Ishikawa (cell line): Measurements from ENCODE around the gene FBXL5.

Experiments used
- CEBPB ChIP-seq: IDR thresholded peaks from 2 replicates; pipeline ENCODE4 v1.6.1; 2012
- CREB1 ChIP-seq: IDR thresholded peaks from 2 replicates; pipeline ENCODE4 v1.6.1; 2012; ENCODE audit warnings: low read depth
- EGR1 ChIP-seq: IDR thresholded peaks from 2 replicates; pipeline ENCODE4 v1.6.1; 2012
- EP300 ChIP-seq: IDR thresholded peaks from 2 replicates; pipeline ENCODE4 v1.6.1; 2012; ENCODE audit warnings: borderline replicate concordance
- FOXM1 ChIP-seq: IDR thresholded peaks from 2 replicates; pipeline ENCODE4 v1.6.1; 2012; ENCODE audit warnings: low read depth, borderline replicate concordance
- NFIC ChIP-seq: IDR thresholded peaks from 2 replicates; pipeline ENCODE4 v1.6.1; 2012
- RAD21 ChIP-seq: IDR thresholded peaks from 2 replicates; pipeline ENCODE4 v1.6.1; 2012; ENCODE audit warnings: low read depth
- TAF1 ChIP-seq: IDR thresholded peaks from 2 replicates; pipeline ENCODE4 v1.6.1; 2012; ENCODE audit warnings: low read depth, mild to moderate bottlenecking
- TCF12 ChIP-seq: IDR thresholded peaks from 2 replicates; pipeline ENCODE4 v1.6.1; 2012; ENCODE audit warnings: low read depth
- TEAD4 ChIP-seq: IDR thresholded peaks from 2 replicates; pipeline ENCODE4 v1.6.1; 2012
- YY1 ChIP-seq: IDR thresholded peaks from 2 replicates; pipeline ENCODE4 v1.6.1; 2012; ENCODE audit warnings: low read depth
- ZBTB7A ChIP-seq: IDR thresholded peaks from 2 replicates; pipeline ENCODE4 v1.6.1; 2012; ENCODE audit warnings: low read depth
- TF ChIP-seq, protein P1 (sequence below): IDR thresholded peaks from 2 replicates; pipeline ENCODE4 v1.6.1; 2012; ENCODE audit warnings: low read depth, mild to moderate bottlenecking
- TF ChIP-seq, protein P2 (sequence below): IDR thresholded peaks from 2 replicates; pipeline ENCODE4 v1.6.1; 2012
- TF ChIP-seq, protein P3 (sequence below): IDR thresholded peaks from 2 replicates; pipeline ENCODE4 v1.6.1; 2012

The FBXL5 gene

DNA sequence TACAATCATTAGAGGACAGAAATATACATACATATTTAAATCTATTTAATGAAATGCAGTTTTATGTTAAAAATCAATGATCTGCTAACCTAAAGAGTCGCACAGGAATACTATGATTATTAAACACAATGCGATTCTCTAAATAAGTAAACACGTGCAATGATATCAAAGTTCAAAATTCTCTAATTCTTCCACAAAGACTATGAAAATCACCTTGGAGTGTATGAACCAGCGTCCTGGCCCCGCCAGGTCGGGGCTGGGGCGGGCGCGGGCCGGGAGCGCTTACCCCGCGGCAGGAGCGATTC is 25.9 kb upstream of the FBXL5 start:
- TF ChIP-seq EGR1 (no peak), EP300 (no peak), TEAD4 (no peak), TCF12 (no peak), YY1 (no peak), NFIC (no peak), FOXM1 (no peak), CEBPB (no peak), RAD21 (no peak), CREB1 (no peak), TAF1 (no peak), ZBTB7A (no peak)
- TF ChIP-seq, protein P1, sequence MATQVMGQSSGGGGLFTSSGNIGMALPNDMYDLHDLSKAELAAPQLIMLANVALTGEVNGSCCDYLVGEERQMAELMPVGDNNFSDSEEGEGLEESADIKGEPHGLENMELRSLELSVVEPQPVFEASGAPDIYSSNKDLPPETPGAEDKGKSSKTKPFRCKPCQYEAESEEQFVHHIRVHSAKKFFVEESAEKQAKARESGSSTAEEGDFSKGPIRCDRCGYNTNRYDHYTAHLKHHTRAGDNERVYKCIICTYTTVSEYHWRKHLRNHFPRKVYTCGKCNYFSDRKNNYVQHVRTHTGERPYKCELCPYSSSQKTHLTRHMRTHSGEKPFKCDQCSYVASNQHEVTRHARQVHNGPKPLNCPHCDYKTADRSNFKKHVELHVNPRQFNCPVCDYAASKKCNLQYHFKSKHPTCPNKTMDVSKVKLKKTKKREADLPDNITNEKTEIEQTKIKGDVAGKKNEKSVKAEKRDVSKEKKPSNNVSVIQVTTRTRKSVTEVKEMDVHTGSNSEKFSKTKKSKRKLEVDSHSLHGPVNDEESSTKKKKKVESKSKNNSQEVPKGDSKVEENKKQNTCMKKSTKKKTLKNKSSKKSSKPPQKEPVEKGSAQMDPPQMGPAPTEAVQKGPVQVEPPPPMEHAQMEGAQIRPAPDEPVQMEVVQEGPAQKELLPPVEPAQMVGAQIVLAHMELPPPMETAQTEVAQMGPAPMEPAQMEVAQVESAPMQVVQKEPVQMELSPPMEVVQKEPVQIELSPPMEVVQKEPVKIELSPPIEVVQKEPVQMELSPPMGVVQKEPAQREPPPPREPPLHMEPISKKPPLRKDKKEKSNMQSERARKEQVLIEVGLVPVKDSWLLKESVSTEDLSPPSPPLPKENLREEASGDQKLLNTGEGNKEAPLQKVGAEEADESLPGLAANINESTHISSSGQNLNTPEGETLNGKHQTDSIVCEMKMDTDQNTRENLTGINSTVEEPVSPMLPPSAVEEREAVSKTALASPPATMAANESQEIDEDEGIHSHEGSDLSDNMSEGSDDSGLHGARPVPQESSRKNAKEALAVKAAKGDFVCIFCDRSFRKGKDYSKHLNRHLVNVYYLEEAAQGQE, result no peak
- TF ChIP-seq, protein P2, sequence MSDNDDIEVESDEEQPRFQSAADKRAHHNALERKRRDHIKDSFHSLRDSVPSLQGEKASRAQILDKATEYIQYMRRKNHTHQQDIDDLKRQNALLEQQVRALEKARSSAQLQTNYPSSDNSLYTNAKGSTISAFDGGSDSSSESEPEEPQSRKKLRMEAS, result no peak
- TF ChIP-seq, protein P3, sequence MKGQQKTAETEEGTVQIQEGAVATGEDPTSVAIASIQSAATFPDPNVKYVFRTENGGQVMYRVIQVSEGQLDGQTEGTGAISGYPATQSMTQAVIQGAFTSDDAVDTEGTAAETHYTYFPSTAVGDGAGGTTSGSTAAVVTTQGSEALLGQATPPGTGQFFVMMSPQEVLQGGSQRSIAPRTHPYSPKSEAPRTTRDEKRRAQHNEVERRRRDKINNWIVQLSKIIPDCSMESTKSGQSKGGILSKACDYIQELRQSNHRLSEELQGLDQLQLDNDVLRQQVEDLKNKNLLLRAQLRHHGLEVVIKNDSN, result no peak

DNA sequence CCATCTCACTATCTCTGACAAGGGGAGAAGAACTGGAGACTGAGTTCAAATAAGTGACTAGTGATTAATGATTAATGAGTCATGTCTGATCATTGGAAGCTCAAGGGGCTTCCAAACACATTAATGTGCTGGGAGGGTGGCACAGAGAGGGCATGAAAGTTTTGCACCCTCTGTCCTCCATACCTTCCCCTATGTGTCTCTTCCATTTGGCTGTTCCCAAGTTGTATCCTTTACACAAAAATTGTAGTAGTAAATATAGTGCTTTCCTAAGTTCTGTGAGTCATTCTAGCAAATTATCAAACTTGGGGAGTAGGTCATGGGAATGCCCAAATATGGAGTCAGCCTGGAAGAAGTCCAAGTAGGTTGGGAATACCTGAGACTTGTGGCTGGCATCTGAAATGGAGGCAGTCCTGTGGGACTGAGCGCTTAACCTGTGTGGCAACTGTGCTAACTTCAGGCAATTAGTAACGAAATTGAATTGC is 22.4 kb upstream of the FBXL5 start:
- TF ChIP-seq YY1 (peak; percentile 61; the same call in 1 of the 2 replicates), ZBTB7A (no peak), TAF1 (no peak), NFIC (peak; percentile 76), EGR1 (no peak), EP300 (no peak), TEAD4 (peak; percentile 64), TCF12 (peak; percentile 38; the same call in 1 of the 2 replicates)
- TF ChIP-seq, protein P2, result no peak; the same call in 1 of the 2 replicates
- TF ChIP-seq, protein P3, result no peak

DNA sequence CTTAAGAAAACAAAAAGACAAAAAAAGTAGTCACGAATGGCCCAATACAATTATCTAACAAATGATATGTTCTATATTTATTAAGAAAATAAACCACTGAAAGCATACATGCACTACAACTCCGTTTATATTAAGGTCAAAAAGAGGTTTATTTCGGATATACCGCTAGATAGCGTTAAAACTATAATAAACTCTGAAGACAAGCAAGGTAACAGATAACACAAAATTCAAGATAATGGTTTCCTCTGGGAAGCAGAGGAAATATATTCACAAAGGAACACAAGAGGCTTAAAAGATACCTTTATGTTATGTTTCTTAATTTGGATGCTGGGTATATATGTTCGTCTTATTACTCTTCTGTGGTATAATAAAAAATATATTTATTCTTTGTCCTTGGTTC is 21.7 kb upstream of the FBXL5 start:
- TF ChIP-seq EP300 (no peak), NFIC (no peak), YY1 (no peak), FOXM1 (no peak), CREB1 (no peak), RAD21 (no peak), TCF12 (no peak), CEBPB (no peak)
- TF ChIP-seq, protein P1, result no peak
- TF ChIP-seq, protein P3, result no peak

DNA sequence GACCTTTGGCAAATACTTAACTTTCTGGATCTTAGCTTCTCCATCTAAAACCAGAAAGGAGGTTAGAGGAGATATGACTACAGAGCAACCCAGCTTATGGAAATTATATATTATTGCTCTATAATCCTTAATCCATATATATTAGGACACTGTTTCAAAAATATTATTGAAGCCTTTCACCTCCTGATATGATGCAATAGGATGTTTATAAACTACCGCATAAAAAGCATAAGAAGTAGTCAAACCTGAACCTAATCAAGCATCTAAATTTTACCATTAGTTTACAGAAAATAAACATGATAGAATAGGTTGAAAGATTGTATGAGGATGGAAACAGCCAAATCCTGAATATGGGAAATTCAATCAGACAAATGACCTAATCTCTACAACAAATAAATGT is 20.9 kb upstream of the FBXL5 start:
- TF ChIP-seq, protein P2, result no peak
- no peak for TF ChIP-seq CREB1
- TF ChIP-seq RAD21, result no peak

DNA sequence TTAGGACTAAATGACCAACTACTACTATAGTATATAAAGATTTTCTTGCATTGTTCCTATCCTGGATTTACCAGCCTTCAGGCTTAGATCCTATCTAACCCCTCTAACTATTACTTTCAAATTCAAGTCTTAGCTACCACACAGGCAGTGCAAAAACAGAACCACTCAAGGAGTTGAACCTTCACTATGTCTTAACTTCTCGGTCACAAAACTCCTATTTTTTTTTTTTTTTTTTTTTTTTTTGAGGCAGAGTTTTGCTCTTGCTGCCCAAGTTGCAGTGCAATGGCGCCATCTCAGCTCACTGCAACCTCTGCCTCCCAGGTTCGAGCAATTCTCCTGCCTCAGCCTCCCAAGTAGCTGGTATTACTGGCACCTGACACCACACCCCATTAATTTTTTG is 20.2 kb upstream of the FBXL5 start:
- TF ChIP-seq ZBTB7A (no peak), CREB1 (no peak), FOXM1 (no peak), TAF1 (no peak), NFIC (no peak), TCF12 (no peak), RAD21 (no peak; the same call in 1 of the 2 replicates), YY1 (no peak), CEBPB (no peak), EGR1 (no peak), TEAD4 (no peak), EP300 (no peak)
- TF ChIP-seq, protein P3, result no peak
- TF ChIP-seq, protein P2, result no peak
- TF ChIP-seq, protein P1, result no peak
